Urinary bladder (tissue), 4 donors: ENCODE data around the gene OR5M10. TPM values are rescaled to one million over a fixed set of nuclear protein-coding genes. Genes with fewer than 3 reads are reported as not detected.
"Not testable (repeated sequence)": the region's sequence is repeated elsewhere in the genome, so short reads cannot be mapped to it uniquely, and the experiment has no call there.

ENCODE experiments used
- DNase-seq: peaks from one replicate; pipeline ENCODE4 v3.0.0-alpha.2; 2015; ENCODE audit errors: extremely low spot score
- H3K27ac ChIP-seq: one replicate; pipeline ENCODE4 v1.5.1; 2013; ENCODE audit warnings: low read depth, mild to moderate bottlenecking, moderate library complexity
- H3K36me3 ChIP-seq: one replicate; pipeline ENCODE4 v1.6.1; 2013; ENCODE audit warnings: mild to moderate bottlenecking, moderate library complexity; ENCODE audit not compliant: insufficient read depth
- H3K4me1 ChIP-seq: one replicate; pipeline ENCODE4 v1.6.1; 2013; ENCODE audit warnings: mild to moderate bottlenecking, moderate library complexity; ENCODE audit not compliant: insufficient read depth
- H3K4me3 ChIP-seq: one replicate; pipeline ENCODE4 v1.5.1; 2013; ENCODE audit warnings: low read depth, low read length
- WGBS: extraction: QIAGEN DNeasy Blood & Tissue Kit; methylation state at CpG from one replicate; pipeline ENCODE4 v1.1.7; 2013; 5-methylcytosine and 5-hydroxymethylcytosine counted together
- polyA plus RNA-seq: library from polyadenylated mRNA; stranded (reverse); fragments of 200-250 nt; gene quantifications from one replicate; pipeline ENCODE4 v1.2.3, GENCODE V29; 2013
- total RNA-seq: library from RNA; depleted of rRNA; stranded (reverse); fragments of >200 nt; gene quantifications from one replicate; pipeline ENCODE4 v1.2.3, GENCODE V29; 2014
- donor health status: healthy with polysubstance abuse.
- donor health status: healthy.

OR5M10 gene
- not detected for total RNA-seq
- polyA plus RNA-seq: not detected

DNA sequence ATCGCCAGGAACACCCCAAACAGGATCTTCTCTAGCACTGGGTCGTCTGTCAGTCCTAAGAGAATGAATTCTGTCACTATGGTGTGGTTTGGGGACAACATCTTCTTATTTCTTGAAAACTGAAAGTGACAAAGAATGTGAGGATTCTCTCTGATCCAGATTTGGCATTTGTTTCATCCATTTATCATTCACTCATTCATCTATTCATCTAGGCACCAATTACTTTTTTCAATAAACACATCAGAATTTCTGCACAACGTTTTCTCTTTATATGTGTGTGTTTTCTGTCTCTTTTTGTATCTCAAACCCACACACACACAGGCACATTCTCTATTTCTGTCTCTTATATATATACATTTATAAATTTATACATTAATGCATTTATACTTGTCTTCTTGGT lies at the start of gene OR5M10:
Gene OR5M10 (minus strand): TSS at position 101 of the 400 bp plus-strand sequence. CDS start 0 bp downstream, at position 101.
- WGBS: 48% methylated on average over 3 of the region's 3 CpGs
- H3K4me1 ChIP-seq: no peaks in the 10 kb centered on the region
- H3K36me3 ChIP-seq: no peaks in the 10 kb centered on the region
- no peak for DNase-seq
- H3K4me3 ChIP-seq: no peak within 1 kb of the TSS
- H3K27ac ChIP-seq: no peak within 1 kb of the TSS

DNA sequence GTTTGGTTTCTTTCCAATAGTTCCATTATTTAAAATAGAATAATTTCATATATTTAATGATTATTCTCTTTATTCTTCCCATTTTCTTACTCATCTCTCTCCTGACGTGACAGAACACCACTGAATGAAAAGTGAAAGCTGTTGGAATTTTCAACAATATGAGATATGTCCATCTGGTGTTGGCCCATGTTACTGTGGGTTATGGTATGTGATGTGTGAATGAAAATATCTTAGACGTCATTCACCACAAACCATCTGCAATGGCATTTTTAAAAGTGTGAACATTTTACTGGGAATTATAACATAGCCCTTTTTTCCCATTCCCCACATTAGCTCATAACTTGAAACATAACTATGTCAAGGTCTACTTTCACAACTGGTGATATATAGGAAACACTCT lies 48.4 kb upstream of the OR5M10 start:
- Histone ChIP-seq H3K36me3 (no peaks in the 10 kb centered on the region), H3K4me1 (no peaks in the 10 kb centered on the region), H3K27ac (no peak overlapping the region), H3K4me3 (no peak overlapping the region)
- 48% methylated on average over 2 of the region's 2 CpGs for WGBS
- DNase-seq: no peak

DNA sequence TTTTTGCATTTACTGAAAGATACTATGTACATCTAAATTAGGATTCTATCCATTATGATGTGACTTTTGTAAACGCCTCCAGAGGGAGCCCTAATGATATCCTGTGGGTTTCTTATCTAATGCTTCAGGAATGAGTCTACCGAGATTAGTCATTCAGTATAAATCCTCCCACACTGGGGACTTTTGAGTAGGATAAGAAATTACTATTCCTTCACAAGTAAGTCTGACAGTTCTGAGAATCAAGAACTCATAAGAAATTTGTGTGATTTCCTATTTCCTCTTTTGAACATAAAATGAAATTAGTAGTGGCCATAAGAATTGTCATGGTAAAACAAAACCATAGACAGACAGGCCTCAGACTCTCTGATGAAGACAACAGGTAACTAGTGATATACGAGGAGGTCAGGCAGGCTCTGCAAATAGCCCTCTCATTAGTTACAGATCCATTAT lies 47.2 kb upstream of the OR5M10 start:
- Histone ChIP-seq H3K4me1 (no peaks in the 10 kb centered on the region), H3K27ac (no peak overlapping the region), H3K36me3 (no peaks in the 10 kb centered on the region), H3K4me3 (no peak overlapping the region)
- no peak for DNase-seq
- WGBS: 8% methylated on average over 3 of the region's 3 CpGs

DNA sequence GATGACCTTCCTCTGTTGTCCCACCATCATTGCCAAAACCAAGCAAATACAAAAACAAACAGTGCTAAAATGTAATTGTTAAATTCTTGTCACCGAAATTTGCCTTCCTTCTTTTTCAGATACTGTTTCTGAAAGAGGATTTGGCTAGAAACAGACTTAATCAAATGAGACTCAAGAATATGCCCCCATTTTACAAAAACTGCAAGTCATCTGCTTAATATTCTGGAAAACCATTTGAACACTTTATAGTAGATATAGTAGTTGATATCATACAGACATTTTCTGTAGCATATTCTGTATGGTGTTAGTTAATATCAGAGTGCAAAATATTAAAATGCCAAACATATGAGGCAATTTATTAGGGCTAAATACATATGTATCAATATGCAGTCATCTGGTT lies 33.7 kb upstream of the OR5M10 start:
- Histone ChIP-seq H3K36me3 (no peaks in the 10 kb centered on the region), H3K4me3 (no peak overlapping the region), H3K27ac (no peak overlapping the region), H3K4me1 (no peaks in the 10 kb centered on the region)
- 78% methylated on average over 1 of the region's 1 CpG for whole genome bisulfite sequencing
- DNase-seq: no peak

DNA sequence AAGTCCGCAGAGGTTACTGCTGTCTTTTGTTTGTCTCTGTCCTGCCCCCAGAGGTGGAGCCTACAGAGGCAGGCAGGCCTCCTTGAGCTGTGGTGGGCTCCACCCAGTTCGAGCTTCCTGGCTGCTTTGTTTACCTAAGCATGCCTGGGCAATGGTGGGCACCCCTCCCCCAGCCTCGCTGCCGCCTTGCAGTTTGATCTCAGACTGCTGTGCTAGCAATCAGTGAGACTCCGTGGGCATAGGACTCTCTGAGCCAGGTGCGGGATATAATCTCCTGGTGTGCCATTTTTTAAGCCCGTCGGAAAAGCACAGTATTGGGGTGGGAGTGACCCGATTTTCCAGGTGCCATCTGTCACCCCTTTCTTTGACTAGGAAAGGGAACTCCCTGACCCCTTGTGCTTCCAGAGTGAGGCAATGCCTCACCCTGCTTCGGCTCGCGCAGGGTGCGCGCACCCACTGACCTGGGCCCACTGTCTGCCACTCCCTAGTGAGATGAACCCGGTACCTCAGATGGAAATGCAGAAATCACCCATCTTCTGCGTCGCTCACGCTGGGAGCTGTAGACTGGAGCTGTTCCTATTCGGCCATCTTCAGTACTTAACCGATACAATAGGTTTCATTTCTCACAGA lies 14.7 kb upstream of the OR5M10 start:
- H3K27ac ChIP-seq: not testable (repeated sequence)

DNA sequence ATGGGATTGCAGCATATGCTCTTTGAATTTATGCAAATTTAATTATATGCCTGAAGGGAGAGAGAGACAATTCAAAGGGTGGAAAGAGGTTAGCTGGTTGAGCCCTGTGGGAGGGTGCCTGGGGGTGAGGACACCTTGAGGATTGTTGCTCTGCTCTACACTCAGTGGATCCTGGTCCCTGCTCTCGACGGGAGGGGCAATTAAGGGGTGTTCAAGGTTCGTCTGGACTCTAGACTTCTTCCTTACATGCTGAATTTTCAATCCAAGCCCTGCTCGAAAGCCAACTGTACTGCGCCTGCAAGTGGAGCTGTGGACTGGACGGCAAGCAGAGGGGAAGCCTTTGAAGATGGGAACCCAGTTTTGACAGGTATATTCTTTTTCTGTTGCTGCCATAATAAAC lies 18.9 kb downstream of the OR5M10 start:
- 66% methylated on average over 6 of the region's 6 CpGs for WGBS
- Histone ChIP-seq H3K27ac (no peak overlapping the region), H3K4me3 (no peak overlapping the region), H3K36me3 (no peaks in the 10 kb centered on the region), H3K4me1 (no peaks in the 10 kb centered on the region)
- no peak for DNase-seq

More for the DNA sequence above, 14.7 kb upstream of the OR5M10 start:
- H3K4me3 ChIP-seq, H3K36me3 ChIP-seq, DNase-seq, H3K4me1 ChIP-seq: not testable (repeated sequence)
- 92% methylated on average over 20 of the region's 20 CpGs for WGBS

DNA sequence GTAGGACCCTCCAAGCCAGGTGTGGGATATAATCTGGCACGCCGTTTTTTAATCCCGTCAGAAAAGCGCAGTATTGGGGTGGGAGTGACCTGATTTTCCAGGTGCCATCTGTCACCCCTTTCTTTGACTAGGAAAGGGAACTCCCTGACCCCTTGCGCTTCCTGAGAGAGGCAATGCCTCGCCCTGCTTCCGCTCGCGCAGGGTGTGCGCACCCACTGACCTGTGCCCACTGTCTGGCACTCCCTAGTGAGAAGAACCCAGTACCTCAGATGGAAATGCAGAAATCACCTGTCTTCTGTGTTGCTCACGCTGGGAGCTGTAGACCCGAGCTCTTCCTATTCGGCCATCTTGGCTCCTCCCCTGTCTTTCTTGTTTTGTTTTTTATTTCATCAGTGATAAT lies 22.8 kb downstream of the OR5M10 start:
- H3K4me3 ChIP-seq, H3K4me1 ChIP-seq, H3K27ac ChIP-seq, H3K36me3 ChIP-seq, DNase-seq: not testable (repeated sequence)
- 84% methylated on average over 13 of the region's 13 CpGs for WGBS

DNA sequence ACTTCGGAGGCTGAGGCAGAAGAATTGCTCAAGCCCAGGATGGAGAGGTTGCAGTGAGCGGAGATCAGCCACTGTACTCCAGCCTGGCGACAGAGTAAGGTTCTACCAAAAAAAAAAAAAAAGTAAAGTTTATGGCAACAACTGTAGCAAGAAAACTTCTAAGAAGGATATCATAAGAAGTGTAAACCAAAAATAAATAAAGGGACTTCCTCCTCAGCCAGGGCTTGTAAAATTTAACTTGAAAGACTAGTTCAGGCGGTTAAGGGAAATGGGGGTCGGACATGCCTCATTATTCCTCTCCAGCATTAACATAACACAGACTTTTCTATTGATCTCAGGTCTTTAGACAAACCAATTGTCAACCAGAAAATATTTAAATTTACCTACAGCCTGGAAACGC lies 32.0 kb downstream of the OR5M10 start:
- no peaks in the 10 kb centered on the region for H3K36me3 ChIP-seq
- no peak overlapping the region for H3K4me3 ChIP-seq
- DNase-seq: peak; percentile 18
- no peaks in the 10 kb centered on the region for H3K4me1 ChIP-seq
- no peak overlapping the region for H3K27ac ChIP-seq
- WGBS: 78% methylated on average over 6 of the region's 6 CpGs

DNA sequence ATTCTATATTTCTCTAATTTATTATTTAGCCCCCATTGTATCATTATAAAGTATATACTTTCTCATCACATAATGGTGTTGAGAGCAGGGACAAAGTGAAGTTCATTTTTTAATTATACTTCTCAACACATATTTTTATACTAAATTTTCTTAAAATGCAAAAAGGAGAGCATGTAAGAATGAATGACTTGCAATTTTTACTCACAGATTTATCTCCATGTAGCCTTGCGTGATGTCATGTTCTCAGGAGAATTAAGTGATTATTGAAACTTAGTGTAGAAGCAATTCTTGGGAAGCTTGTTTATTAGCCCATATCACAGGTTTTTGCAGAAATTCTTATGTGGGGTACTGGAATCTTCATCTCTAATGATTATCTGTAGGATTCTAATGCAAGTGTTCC lies 33.8 kb downstream of the OR5M10 start:
- Histone ChIP-seq H3K4me1 (no peaks in the 10 kb centered on the region), H3K27ac (no peak overlapping the region), H3K36me3 (no peaks in the 10 kb centered on the region), H3K4me3 (no peak overlapping the region)
- DNase-seq: no peak
- WGBS: 95% methylated on average over 1 of the region's 1 CpG

DNA sequence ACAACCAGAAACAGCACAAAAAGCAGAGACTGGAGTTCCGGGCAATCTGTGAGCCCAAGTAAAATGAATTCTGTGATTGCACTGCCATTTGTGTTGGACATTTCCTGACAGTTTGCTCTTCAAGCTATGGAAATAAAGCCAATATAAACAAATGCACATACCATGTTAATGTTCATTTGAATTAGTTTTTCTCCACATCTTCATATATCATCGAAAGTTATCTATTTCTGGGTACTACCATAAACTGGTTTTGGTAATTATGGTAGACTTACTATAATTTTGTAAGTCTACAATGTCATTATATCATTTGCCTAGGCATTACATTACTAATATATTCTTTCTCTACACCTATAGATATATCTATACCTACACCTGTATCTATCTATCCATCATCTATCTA lies 34.4 kb downstream of the OR5M10 start, which contains the start of gene OR5M11:
Gene OR5M11 (minus strand): TSS at position 101 of the 400 bp plus-strand sequence. CDS start 0 bp downstream, at position 101.
- Histone ChIP-seq H3K4me1 (no peaks in the 10 kb centered on the region), H3K4me3 (no peak within 1 kb of the TSS), H3K27ac (no peak within 1 kb of the TSS), H3K36me3 (no peaks in the 10 kb centered on the region)
- 81% methylated on average over 2 of the region's 2 CpGs for WGBS
- DNase-seq: no peak

DNA sequence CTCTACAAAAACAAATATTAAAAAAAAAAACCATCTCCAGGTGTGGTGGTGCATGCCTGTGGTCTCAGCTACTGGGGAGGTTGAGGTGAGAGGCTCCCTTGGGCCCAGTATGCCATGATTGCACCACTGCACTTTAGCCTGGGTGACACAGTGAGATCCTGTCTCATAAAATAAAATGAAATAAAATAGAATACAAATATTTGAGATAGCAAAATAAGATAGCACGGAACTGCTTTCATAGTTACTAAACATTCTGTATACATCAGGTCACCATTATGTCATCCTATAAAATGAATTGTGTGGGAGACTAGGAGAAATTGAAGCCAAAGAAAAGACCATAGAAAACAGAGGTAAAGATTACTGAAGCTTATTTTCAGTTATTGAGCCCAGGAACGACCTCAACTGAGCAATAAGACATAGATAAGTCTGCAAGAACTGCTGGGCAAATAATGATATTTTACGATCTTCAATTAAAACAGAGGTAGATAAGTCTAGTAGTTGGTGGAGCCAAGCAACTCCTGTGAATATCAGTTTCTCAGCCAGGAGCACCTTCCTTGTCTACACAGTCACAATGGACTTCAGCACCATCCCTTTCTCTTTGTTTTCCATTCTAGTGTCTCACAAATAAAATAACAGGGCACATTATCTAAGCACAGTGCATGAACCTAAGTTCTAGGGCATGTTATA lies 44.3 kb downstream of the OR5M10 start:
- 49% methylated on average over 3 of the region's 3 CpGs for WGBS

DNA sequence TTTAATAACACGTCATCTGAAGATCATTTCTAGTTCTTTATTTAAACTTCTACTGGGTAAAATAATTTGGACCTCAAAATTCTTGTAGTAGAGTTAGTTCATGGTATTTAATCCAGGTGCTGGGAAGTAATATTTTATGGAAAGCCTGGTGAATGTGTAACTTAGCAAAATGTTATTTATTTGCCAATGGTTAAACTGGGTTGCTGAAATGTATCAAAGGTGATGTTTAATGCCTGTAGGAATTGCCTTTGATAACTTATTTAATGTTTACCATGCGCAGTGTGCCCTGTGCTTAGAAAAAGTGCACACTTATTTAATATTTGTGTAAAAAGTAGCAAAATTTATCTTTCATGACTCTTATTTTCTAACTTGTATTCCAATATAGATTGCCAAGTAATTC lies 45.7 kb downstream of the OR5M10 start:
- DNase-seq: no peak
- Histone ChIP-seq H3K4me1 (no peaks in the 10 kb centered on the region), H3K4me3 (no peak overlapping the region), H3K36me3 (no peaks in the 10 kb centered on the region), H3K27ac (no peak overlapping the region)
- WGBS: 74% methylated on average over 2 of the region's 2 CpGs

More for the DNA sequence above, 44.3 kb downstream of the OR5M10 start:
- Histone ChIP-seq H3K4me1 (no peaks in the 10 kb centered on the region), H3K36me3 (no peaks in the 10 kb centered on the region), H3K27ac (no peak overlapping the region), H3K4me3 (no peak overlapping the region)
- no peak for DNase-seq
